GM21390 (cell line): ENCODE results near the gene MUSTN1.

Source experiments
- ATAC-seq: cut with Tn5 transposase; IDR thresholded peaks from one replicate; pipeline ENCODE4 v1.9.1; 2021; ENCODE audit not compliant: unreplicated experiment

Gene MUSTN1

DNA sequence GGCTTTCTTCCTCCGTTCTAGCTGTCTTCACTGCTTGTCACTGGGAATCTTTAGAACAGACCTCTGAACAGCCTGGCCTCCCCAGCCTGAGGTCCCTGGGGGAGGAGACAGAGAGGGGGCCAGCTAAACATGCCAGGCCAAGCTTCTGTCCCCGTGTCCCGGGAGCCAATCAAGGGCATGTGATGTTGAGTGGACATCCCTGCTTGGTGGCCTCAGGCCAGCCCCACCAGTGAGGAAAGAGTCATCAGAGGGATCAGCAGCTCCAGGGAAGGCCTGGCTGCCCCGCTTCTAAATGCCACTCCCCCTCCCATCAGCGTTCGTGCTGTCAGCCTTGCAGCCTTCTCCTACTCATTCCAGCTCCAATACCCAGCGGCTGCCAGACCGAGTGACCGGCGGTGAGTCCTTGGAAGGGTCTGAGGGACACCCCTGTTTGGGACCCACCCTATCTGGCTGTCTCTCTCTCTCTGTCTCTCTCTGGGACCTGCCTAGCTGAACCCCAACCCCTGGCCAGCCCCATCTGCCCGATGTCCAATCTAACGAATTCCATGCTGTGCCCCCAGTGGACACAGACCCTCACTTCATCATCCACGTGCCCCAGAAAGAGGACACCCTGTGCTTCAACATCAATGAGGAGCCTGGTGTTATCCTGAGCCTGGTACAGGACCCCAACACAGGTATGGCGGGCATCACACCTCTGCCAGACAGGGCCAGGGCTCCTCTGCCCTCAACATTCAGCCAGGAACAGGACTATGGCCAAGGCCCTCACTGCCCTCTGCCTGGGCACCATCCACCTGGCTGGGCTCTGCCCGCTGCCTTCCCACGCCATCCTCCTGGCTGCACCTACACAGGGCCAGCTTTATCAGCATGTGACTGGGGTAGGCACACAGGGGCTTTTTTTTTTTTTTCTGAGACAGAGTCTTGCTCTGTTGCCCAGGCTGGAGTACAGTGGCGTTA lies 46.9 kb downstream of the MUSTN1 start:
- ATAC-seq: no peak

DNA sequence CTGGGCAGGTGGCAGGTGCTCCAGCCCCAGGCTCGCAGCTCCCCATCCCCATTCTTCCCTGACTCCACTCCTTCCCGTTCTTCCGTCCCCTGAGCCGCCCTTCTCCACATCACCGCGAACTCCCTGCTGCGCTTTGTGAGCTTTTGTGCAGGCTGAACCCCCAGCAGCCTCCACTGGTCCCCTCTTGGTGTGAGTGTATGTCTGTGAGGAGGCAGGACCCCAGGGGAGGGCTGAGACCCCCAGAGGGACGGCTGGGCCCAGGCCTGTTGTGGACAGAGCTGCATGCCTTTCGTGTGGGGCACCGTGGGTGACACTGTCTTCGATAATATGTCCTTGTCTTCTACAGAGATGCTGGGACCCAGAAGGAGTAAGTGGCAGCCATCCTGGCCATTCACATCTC lies 47.6 kb downstream of the MUSTN1 start:
- ATAC-seq: no peak

DNA sequence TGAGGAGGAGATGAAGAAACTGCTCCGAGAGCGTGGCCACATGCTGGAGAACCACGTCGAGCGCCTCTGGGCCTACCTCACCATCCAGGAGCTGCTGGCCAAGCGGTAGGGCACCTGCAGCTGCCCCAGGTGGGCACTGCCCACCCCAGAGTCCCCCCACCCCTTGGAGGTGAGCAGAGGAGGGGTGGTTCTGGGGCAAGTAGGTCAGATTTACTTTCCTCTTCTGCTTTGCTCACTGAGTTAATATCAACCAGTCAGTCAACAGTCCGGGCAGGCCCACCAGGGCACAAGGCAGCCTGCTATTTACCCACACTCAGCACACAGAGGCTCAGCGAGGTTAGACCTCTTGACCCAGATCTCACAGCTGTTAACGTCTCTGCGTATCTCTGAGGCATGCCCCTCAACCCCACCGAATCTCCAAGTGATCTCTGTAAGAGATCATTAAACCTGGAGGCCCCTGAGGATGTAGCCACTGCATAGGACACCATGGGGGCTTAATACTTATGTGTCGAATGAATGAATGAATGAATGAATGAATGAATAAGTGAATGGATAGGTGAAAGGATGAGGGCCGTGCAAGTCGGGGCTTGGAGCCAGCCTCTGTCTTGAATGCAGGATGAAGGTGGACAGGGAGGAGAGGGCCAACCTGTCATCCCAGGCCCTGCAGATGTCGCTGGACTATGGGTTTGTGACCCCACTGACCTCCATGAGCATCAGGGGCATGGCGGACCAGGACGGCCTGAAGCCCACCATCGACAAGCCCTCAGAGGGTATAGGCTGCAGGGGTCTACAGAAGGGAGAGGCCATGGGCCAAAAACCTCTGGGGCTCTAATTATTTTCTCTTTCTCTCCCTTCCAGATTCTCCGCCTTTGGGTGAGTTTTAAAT lies 48.2 kb downstream of the MUSTN1 start:
- no peak for ATAC-seq

DNA sequence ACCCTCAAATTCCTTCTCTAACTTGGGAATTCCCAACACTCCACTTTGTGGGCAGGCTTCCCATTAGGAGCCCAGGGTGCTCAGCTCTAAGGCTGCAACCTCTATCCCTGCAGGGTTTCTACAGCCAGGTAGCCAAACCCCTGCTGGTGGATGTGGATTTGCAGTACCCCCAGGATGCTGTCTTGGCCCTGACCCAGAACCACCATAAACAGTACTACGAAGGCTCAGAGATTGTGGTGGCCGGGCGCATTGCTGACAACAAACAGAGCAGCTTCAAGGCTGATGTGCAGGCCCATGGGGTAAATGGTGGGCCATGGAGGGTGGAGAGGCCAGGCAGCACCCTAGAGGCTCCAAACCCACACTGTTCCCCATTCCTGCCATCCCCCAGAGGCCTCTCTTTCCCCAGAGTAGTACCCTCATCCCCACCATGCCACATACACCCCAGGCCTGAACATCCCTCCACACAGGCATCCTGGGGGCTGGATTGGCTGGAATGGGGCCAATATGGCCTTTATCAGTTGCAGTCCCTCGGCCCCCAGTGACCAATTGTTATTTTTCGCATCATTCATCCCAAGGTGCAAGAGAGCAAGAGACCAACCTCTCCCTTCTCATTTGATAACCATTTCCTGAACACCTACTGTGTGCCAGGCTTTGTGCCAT lies 49.8 kb downstream of the MUSTN1 start:
- ATAC-seq: no peak

DNA sequence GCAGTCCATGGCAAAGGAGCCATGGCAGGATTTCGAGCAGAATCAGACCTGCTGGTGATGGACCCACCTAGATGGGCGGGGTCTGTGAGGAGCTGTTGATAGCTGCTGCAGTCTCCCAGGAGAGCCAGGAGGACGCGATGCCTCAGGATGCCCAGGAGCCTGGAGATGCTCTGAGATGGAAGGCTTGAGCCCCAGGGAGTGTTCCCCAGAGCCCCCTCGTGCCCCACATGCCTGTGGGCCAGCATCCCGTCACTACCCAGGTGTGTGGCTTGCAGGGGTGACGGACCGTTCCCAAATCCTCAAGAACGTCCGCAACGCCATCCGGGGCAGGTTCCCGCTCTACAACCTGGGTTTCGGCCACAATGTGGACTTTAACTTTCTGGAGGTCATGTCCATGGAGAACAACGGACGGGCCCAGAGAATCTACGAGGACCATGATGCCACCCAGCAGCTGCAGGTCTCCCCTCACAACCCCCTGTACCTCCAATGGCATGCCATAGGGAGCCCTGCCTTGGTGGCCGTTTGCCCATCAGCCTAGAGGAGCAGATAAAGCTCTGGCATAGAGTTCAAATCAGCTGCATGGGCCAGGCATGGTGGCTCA lies 50.7 kb downstream of the MUSTN1 start:
- no peak for ATAC-seq

DNA sequence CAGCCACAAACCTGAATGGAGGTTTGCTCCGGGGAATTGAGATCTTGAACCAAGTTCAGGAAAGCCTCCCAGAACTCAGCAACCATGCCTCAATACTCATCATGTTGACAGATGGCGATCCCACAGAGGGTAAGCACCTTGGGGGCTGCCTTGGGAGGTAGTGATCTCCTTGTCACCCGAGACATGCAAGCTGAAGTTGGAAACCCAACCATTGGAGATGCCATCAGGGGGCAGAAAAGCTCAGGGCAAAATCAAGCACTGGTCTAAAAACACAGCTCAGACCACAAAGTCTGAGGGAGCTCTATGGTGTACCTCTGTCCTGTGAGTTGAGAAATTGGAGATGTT lies 51.6 kb downstream of the MUSTN1 start:
- no peak for ATAC-seq
